ENCODE results near the gene DOK6.

The DOK6 gene

DNA sequence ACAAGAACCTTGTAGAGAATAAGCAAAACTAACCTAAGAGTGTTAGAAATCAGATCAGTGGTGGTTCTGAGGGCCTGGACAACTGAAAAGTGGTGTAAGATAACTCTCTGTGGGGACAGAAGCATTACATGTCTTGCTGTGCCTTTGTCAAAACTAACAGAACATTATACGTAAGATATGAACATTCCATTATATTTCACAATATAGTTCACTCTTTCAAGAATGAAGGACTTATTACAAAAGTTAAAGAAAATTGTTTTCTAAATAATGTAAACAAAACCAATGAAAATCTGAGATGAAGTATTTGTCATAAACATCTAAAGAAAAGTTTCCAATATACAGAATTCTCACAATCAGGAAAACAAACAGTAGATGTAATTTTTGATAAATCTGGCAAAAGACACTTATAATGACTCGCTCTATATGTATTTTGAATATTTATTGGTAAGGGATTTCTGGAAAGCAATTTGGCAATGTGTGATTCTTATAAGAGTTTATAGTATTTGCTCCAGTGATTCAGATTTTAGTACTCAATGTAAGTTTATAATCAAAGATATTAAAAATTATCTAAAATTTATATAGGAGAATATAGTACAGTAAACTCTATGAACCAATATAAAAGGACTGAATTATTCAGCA is 288.6 kb downstream of the DOK6 start:
- no peak for DNase-seq (ENCODE audit: low spot score)

DNA sequence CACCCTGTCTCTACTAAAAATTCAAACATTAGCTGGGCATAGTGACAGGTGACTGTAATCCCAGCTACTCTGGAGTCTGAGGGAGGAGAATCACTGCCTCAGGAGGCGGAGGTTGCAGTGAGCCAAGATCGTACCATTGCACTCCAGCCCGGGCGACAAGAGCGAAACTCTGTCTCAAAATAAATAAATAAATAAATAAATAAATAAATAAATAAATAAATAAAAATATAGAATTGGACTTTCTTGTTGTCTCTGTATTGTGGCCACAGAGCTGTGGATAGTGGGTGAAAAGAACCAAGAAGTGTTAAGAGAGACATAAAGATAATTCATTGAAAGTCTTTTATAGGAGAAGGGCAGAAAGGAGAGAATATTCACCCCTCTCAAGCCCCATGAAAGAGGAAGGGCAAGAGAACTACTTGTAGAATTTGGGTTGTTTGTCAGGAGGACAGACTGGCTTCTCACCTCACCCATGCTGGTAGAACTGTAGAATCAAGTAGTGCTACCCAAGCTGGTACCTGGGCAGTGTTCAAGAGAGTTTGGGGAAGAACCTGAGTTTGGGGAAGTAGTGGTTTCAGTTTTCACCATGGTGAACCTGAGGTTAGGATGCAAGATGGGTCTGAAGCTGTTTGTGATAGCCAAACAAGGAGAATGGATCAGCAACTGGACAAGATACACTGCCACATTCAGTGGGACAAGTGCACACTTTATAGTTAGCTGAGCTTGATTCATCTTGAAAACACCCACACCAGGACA is 290.5 kb downstream of the DOK6 start:
- no peak for DNase-seq (ENCODE audit: low spot score)

DNA sequence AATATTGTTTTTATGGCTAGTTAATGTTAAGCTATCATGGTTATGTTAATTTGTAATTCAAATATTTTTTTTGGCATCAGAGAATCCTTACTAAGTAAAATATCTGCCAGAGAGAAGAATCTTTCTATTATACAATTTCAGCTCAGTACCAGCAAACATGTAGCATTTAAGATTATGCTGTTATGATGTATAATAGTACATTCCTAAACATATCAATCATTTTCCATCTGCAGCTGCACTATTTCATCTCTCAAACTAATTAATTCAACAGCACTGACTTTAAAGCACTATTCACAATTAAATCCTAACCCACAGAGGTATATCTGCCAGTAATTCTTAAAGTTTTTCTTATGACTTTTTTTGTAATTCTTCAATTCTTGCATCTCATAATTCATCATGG is 296.4 kb downstream of the DOK6 start:
- no peak for DNase-seq (ENCODE audit: low spot score)

DNA sequence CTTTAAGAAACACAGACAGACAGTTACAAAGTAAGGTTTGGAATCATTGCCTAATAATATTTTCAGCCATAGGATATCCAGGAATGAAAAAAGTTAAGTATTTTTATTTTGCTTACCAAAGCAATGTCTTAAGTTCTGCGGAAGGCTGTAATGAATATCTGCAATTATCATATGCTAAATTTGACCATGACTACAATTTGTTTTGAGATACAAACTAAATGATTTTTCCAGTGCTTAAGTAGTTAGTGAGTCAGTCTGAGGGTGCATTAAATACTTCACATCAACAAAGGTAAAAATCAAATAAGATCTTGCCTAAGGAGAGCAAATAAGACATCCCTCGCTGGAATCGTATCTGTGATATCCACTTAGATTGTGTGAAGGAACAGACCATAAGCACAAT is 297.0 kb downstream of the DOK6 start:
- DNase-seq (ENCODE audit: low spot score): no peak

DNA sequence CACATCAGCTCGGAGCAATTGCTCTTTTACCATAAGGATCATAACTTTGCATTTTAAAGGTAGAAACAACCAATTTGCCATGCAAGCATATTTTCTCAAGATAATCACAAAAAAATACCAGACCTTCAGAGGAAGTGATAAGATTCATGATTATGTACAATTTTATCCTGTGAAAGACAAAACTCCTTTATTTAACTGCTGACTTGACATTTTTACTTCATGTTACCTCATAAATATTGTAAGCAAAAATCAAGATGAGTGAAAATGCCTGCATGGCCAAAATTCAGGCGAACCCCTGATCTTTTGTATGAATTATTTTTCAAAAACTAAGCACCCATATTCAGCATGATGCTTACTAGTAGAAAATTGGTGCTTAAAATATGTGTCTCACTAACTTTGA is 300.6 kb downstream of the DOK6 start:
- no peak for DNase-seq (ENCODE audit: low spot score)

DNA sequence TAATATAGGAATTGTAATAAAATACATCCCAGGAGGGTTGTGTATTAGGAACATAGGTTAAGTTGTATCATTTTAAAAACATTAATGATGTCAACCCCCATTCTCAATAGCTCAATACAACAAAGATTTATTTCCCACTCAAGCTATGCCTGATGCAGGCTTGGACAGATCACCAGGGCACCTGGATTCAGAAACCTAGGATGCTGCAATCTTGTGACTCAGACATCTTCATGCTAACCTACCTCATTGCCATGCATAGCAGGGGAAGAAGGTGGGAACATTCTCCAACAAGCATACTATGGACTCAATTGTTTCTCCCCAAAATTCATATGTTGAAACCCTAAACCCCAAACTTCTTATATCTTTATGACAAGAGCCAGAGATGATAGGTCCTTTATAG is 302.8 kb downstream of the DOK6 start:
- DNase-seq (ENCODE audit: low spot score): no peak

DNA sequence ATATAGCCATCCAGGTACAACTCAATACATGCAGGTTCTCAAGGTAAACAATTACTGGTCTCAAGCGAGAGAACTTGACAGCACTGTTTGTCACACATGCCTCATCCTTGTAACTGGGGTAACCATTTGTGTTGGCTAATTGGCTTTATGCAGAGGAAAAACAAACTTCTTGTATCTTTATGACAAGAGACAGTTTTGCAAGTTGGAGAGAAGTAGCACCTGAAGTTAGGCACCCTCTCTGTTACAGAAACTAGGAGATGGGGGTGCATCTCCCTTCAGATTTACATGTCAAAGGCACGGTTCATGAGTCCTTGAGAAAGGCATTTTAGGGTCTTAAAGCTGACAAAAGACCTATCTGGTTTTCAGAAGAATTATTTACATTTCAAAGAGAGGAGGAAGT is 305.3 kb downstream of the DOK6 start:
- DNase-seq (ENCODE audit: low spot score): no peak

DNA sequence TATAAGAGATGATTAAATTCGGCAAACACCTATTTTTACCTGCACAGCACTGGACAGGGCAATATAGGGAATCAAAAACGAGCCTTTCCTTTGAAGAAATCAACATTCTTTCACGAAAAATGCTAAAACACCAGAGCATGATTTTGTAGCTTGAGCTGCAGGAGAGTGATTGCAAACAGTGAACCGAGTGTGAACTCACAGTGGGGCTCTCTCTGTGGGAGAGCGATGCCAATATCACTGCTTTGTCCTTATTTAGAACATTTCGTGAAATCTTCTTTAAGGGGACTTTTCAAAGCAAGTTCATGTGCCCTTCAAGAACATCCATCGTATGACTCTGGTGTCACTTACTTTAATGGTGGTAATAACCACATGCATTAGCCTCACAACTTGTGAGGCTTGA is 308.2 kb downstream of the DOK6 start:
- no peak for DNase-seq (ENCODE audit: low spot score)

DNA sequence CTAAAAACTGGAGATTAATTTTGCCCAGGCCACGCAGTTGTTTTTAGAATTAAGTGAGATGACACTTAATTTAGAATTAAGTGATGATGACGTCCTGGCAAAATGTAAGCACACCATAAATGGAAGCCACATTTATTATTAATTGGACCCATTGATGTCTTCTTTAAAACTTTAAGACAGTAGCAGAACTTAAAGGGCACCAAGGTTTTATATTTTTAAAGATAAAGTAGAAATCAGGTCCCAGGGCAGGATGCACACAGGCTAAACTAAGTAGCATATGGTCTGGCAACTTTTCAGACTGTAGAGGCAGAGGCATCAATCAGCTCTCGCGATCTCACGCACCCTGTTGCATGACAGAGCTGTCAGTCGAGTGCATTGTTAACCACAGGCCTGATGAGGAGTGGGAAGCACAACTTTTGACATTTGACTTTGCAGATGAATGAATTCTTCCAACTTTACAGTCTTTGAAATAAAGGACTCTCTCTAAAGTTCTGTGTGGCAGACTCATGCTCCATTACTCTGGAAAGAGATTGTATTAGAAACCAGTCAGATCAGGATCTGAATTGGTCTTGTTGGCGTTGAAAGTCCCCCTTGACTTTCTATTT is 314.6 kb downstream of the DOK6 start:
- DNase-seq (ENCODE audit: low spot score): no peak

DNA sequence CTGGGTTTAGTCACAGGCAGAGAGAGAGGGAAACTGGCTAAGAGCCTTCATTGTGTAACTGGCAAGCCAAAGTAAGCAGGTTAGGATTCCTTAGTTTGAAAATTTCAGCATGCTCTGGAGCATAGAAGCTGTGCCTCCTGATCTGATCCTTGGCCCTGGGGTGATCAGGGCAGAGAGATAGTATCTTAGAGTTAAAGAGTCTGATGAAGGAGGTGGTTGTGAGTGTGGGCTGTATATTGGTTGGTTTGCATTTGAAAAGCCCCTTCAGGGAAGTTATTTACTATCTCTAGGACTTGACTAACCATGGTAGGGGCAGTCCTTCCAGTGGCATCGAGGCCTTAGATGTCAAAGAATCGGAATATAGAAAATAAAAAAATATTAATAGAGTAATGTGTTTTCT is 316.9 kb downstream of the DOK6 start:
- no peak for DNase-seq (ENCODE audit: low spot score)

DNA sequence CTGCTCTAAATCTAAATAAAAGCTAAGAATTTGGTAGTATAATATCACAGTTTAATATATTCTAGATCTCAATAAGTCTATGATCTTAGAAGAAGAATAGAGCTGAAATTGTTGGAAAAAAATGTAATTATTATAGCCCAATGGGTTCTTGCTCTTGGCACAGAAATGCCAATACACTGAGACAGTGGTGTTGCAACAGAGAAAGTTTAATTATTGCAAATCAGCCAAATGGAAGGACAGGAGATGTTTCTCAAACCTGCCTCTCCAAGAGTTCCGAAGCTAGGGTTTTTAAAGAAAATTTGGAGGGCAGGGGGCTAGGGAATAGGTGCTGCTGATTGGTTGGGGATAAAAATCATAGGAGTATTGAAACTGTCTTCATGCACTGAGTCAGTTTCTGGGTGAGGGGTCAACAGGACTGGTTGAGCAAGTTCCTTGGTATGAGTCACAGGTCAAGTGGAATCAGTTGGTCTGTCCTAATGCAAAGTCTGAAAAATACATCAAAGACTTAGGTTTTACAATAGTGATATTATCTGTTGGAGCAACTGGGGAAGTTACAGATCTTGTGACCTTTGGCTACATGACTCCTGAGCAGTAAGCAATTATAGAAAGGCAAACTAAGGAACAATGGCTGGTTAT is 318.3 kb downstream of the DOK6 start:
- DNase-seq (ENCODE audit: low spot score): no peak

DNA sequence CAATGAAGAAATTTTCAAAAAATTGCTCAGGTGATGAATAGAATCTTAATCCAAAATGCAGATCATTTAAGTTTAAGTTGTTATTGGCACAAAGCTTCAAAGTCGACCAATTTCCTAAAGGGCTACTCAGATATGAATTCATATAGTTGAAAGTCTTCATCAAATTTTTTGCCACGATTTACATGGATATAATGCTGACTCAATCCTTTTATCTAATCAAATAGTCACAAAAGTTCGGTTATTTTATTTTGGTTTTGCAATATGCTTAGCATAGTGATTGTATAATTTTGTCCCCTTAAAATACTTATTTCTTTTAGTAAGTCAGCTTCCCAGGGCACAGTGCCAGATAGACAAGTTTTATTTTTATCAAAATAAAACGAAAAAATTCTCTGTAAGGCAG is 319.7 kb downstream of the DOK6 start:
- DNase-seq (ENCODE audit: low spot score): no peak

DNA sequence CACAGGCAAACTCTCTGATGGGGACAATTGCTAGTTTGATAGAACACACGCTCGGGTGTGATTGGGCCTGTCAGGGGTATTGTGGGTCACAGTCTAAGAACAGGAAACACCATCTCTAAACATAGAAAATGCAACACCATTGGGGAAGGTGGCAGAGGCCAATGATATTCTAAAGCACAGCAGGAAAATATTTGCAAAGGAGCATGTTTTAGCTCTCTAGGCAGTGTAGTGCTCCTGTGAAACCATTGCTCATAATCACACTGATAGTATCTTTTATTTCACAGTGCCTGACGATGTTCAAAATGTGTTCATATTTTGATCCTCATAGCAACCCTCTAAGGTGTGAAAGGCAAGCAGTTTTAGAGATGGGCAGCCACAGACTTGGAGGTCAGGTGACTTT is 322.7 kb downstream of the DOK6 start:
- no peak for DNase-seq (ENCODE audit: low spot score)

DNA sequence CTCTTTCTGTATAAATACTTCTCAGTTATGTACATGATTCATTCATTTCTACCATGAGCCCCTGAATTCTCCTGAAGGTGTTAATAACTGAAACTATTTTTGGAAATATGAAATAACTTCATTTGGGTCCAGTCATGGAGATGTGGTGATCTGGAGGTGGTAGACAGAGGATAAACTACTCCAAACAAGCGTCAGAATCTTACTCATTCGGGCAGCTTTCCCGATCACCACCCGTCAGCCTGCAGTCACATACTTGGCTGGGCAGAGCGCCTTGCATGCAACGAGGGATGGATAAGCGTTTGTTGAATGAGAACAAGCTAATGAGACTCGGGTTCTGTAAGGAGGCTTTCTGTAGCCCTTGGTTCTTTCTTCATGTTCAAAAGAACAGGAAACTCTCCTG is 324.3 kb downstream of the DOK6 start:
- no peak for DNase-seq (ENCODE audit: low spot score)

DNA sequence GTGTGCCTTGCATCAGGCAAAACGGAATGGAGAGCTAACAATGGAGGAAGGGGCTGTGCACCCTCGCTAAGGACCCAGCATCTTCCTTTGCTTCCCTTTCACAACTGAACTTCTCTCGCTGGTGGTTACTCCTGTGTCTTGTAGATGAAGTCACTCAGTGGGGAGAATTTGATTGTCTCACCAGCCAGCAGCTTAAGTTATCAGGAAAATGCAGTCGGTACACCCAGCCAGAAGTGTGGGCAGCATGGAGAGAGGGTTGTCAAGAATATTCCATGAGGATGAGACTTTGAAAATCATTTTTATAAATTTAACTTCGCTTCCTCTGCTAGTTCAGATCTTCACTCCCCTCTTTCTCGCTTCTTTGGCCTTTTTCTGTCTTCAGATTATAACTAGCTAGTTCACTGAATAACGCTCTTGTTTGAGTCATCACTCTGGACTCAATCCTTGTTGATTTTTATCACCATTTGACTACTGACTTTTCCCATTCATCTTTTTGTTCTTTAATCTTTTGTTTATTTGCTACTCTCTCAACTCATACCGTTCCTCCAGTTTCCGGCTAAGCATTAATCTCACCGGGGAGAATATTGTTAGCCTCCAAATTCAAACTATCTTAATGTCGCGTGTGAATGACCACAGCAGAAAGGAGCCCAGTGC is 325.3 kb downstream of the DOK6 start:
- DNase-seq (ENCODE audit: low spot score): no peak

DNA sequence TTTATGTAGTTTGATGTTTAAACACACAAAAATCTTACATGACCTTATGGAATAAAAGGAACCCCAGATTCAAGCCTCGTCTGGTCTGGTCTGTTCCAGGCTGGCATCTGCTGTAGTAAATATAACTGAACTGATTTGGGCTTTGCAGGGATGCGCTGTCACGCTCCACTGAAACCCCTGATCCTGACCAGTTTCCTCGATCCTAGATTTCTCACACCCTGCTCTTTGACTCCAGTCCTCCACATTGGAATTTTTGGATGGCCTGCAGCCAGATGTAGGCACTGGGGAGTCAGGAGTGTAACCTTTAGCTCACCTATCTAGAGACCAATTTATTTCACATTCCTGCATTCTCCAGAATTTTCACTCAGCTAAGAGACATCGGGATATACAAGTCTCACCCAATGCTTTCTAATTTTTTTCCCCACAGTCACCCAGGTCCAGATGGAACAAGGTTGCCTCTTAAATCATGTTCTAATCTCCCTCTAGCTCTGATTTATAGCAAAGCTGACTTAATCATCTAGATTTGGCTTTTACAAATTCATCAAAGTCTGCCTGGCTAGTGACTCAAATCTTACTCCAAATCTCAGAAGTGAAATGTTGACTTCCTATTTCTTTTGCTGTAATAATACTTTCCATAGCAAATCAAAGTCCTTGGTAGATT is 327.4 kb downstream of the DOK6 start:
- no peak for DNase-seq (ENCODE audit: low spot score)

DNA sequence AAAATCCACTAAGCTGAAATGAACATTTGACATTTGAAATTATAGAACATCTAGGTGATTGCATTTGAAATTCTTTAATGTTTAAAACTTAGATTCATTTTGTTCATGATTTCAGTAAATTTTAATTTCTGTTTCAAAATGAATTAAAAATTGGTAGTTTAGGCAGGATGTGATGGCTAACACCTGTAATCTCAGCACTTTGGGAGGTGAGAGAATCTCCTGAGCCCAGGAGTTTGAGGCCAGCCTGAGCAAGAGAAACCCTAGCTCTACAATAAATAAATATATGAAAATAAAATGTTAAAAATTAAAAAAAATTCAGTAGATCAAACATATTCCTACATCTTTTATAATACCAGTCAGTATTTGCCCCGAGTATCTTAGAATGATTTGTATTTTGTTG is 330.0 kb downstream of the DOK6 start:
- no peak for DNase-seq (ENCODE audit: low spot score)

DNA sequence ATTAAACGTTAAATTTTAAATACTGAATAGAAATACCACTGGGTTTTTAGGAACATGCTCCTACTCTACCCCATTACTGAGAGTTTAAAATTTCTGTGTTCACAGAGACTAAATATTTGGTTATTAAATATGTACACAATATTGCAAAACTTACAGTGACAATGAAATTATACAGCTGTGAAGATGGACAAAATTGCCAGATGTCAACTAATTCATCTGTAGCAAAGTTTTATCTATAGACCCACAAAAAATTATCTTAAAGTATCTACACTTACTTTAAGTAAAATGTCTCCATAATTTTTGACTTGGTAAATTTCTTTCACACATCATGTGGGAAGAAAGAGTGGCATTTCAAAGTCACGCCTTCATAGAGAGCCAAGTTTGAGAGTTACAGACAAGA is 333.8 kb downstream of the DOK6 start:
- no peak for DNase-seq (ENCODE audit: low spot score)

DNA sequence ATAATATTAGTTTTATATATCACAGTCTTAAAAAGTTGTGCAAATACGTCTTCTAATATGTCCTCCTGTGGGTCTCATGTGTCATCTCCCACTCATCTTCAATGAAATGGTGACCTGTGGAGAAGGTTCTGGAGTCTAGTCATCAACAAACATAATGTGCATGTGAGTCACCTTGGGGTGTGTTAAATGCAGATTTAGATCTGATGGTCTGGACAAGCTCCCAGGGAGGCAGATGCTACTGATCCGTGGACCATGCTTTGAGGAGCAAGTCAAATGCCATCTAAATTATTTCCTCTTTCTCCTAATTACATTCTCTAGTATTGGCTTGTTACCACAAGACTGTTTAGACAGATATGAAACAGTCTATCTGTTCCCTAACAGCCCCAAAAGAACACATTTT is 336.0 kb downstream of the DOK6 start:
- no peak for DNase-seq (ENCODE audit: low spot score)

DNA sequence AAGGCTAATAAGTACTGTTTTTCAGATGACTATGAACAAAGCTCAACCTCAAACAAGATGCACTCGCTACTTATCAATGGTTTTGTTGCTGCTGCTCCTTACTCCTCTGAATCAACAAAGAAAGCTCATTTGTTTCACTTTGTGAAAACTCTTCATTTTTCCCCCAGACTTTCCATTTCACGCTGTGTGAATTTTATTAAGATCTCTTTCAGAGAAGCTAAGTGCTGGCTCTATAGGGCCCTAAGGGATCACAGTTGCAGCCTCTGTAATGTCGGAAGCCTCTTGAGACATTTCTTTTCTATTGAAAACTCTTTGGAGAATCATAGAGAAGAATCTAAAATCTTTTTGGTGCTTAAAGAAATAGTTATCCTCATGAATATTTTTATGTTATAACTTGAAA is 337.2 kb downstream of the DOK6 start:
- no peak for DNase-seq (ENCODE audit: low spot score)

DNA sequence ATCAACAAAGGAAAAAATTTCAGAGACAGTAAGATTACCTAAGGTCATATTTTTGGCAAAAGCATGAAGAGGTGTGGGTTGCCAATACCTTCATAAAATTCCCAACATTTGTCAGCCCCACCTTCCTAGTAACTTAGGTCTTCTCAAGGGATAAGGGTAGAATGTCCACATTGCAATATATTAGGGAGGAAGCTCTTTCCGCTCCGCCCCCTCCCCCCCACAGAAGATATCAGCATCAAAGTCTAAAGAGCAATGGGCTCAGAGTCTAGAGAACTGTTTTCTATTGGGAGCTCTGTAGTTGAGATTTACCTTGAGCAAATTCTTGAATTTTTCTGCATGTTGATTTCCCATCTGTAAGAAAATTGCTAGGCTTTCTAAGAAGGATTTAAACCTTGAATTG is 346.7 kb downstream of the DOK6 start:
- no peak for DNase-seq (ENCODE audit: low spot score)

DNA sequence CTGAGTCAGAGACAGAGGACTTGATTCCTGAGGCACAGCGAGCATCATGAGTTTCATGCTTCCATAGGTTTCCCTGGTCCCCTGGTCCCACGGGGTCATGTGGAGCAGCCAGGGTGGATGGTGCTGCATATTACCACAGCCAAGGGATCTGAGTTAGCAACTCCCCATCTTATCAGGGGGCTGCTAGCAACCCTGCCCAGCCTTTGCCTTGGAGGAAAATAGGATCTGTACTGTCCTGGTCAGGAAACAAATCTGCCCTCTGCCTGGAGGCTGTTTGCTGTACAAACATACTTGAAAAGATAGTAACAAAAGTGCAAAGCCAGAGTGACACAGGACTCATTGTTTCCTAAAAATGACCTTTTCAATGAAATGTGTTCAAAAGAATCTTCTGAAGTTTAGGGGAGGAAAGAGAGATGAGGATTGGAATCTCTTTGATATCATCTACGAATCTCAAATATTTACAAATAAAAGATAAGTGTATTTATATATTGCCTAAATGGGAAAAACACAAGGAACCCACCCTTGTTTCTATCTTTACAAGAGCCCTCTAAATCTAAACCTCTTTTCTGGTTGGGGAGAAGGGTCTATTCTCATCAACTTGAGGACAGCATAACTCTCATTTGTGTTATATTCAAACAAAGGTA is 352.2 kb downstream of the DOK6 start:
- DNase-seq (ENCODE audit: low spot score): no peak

All from germinal center (tissue), 1 donor.